GM21360 (cell line): ENCODE measurements around the gene GNAS-AS1.

Source experiments
- ATAC-seq: cut with Tn5 transposase; IDR thresholded peaks from one replicate; pipeline ENCODE4 v1.9.1; 2021; ENCODE audit warnings: mild to moderate bottlenecking, moderate library complexity; ENCODE audit not compliant: unreplicated experiment

Gene GNAS-AS1

GRCh38 chr20:58886546-58886945 is 35.8 kb upstream of the GNAS-AS1 start:
- ATAC-seq, result no peak

GRCh38 chr20:58884966-58885365 is 34.3 kb upstream of the GNAS-AS1 start:
- no peak for ATAC-seq

- no peak for ATAC-seq
These were observed 32.6 kb upstream of the GNAS-AS1 start for GRCh38 chr20:58883241-58883691.

- no peak for ATAC-seq
These were observed 32.0 kb upstream of the GNAS-AS1 start for GRCh38 chr20:58882704-58883089.

GRCh38 chr20:58880994-58881752 is 30.5 kb upstream of the GNAS-AS1 start:
- ATAC-seq, result no peak

- ATAC-seq, result no peak
These were observed 29.7 kb upstream of the GNAS-AS1 start for GRCh38 chr20:58880441-58880840.

- no peak for ATAC-seq
These were observed 27.7 kb upstream of the GNAS-AS1 start for GRCh38 chr20:58878399-58878798.

- no peak for ATAC-seq
These were observed 27.3 kb upstream of the GNAS-AS1 start for GRCh38 chr20:58877976-58878360.

GRCh38 chr20:58877050-58877975 is 26.6 kb upstream of the GNAS-AS1 start:
- ATAC-seq, result no peak

GRCh38 chr20:58876437-58876836 is 25.7 kb upstream of the GNAS-AS1 start:
- no peak for ATAC-seq

GRCh38 chr20:58875541-58876134 is 24.9 kb upstream of the GNAS-AS1 start:
- ATAC-seq, result no peak

- no peak for ATAC-seq
These were observed 24.4 kb upstream of the GNAS-AS1 start for GRCh38 chr20:58875111-58875510.

GRCh38 chr20:58874469-58874868 is 23.8 kb upstream of the GNAS-AS1 start:
- ATAC-seq, result no peak

- ATAC-seq, result no peak
These were observed 20.9 kb upstream of the GNAS-AS1 start for GRCh38 chr20:58871533-58872102.

GRCh38 chr20:58870293-58871014 is 19.8 kb upstream of the GNAS-AS1 start:
- no peak for ATAC-seq

- no peak for ATAC-seq
These were observed 19.0 kb upstream of the GNAS-AS1 start for GRCh38 chr20:58869662-58870227.

GRCh38 chr20:58868795-58869194 is 18.1 kb upstream of the GNAS-AS1 start:
- ATAC-seq, result no peak

GRCh38 chr20:58867211-58867610 is 16.5 kb upstream of the GNAS-AS1 start:
- ATAC-seq, result no peak

GRCh38 chr20:58865843-58866242 is 15.1 kb upstream of the GNAS-AS1 start:
- ATAC-seq, result no peak

GRCh38 chr20:58864346-58864745 is 13.6 kb upstream of the GNAS-AS1 start:
- no peak for ATAC-seq
